ENCODE data around the gene DEDD2. TPM values are rescaled to one million over a fixed set of nuclear protein-coding genes. Genes with fewer than 3 reads are reported as not detected.
"Not testable (repeated sequence)": the region's sequence is repeated elsewhere in the genome, so short reads cannot be mapped to it uniquely, and the experiment has no call there.

Gene DEDD2, protein sequence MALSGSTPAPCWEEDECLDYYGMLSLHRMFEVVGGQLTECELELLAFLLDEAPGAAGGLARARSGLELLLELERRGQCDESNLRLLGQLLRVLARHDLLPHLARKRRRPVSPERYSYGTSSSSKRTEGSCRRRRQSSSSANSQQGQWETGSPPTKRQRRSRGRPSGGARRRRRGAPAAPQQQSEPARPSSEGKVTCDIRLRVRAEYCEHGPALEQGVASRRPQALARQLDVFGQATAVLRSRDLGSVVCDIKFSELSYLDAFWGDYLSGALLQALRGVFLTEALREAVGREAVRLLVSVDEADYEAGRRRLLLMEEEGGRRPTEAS
- 21.8 TPM for total RNA-seq

DNA sequence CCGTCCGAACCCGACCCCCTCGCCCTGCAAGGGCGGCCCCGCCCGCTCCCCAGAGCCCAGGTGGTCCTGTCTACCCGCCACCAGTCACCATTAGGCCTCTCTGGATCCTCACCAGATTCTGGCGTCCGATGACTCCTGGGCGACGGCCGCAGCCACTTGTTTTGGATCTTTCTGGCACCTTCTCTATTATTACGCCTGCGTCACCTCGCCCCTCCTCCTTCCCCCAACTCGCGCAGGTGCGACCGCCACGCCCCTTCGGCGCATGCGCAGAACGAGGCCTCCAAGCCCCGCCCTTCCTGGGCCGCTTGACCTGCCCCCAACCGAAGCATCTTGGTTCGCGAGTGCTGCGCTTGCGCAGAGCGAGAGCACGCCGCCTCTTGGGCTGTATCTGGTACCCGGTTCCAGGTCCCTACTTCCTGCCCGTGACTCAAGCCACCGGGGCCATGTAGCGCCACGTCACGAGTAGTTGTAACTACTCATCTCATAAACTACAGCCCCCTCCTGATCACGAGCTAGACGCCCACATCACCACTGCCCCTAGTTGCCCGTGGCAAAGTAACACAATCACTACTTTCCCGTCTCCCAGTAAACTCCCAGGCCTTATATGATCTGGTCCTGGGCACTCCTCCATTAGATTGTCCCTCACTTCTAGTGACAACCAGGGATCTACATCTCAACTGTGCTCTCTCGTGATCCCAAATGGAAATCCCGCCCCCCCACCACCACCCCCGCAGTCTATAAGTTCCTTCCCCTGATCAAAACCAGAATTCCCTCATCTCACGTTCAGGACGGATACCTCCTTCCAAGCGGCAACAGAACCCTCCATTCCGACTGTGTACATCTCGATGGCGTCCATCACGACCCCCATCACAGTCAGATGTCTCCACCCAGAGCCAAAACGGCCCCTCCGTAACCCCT is at the start of gene DEDD2:
TSS of gene DEDD2 (minus strand) at position 158 of the 918 bp plus-strand sequence. CDS start 670 bp downstream, outside the sequence.
- intact Hi-C loops (cut with DNase I): no loop called here
- peak; percentile 99 for DNase-seq (ENCODE audit: low spot score)
- ATAC-seq: peak; percentile 91

DNA sequence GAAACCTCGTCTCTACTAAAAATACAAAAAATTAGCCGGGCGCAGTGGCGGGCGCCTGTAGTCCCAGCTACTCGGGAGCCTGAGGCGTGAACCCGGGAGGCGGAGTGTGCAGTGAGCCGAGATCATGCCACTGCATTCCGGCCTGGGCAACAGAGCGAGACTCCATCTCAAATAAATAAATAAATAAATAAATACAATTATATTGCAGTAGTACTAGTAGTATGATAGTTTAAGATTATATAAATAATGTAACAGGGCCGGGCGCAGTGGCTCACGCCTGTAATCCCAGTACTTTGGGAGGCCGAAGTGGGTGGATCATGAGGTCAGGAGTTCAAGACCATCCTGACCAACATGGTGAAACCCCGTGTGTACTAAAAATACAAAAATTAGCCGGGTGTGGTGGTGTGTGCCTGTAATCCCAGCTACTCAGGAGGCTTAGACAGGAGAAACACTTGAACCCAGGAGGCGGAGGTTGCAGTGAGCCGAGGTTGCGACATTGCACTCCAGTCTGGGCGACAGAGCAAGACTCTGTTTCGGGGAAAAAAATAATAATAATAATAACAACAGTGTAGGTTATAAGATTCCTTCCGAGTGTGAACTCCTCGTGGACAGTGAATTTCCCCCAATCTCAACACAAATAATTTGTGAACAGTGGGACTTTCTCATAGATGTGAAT is 49.6 kb upstream of the DEDD2 start:
- ATAC-seq; intact Hi-C loops (cut with DNase I); DNase-seq (ENCODE audit: low spot score): not testable (repeated sequence)

DNA sequence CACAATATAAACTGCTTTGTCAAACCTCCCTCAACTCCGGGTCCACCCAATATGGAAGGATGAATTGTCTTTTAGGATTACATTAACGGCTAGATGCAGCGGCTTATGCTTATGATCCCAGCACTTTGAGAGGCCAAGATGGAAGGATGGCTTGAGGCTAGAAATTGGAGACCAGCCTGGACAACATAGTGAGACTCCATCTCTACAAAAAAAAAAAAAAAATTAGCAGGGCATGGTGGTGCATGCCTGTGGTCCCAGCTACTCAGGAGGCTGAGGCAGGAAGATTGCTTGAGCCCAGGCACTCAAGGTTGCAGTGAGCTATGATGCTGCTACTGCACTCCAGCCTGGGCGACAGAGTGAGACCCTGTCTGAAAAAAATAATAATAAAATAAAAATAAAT is 48.6 kb upstream of the DEDD2 start:
- DNase-seq (ENCODE audit: low spot score); ATAC-seq; intact Hi-C loops (cut with DNase I): not testable (repeated sequence)

DNA sequence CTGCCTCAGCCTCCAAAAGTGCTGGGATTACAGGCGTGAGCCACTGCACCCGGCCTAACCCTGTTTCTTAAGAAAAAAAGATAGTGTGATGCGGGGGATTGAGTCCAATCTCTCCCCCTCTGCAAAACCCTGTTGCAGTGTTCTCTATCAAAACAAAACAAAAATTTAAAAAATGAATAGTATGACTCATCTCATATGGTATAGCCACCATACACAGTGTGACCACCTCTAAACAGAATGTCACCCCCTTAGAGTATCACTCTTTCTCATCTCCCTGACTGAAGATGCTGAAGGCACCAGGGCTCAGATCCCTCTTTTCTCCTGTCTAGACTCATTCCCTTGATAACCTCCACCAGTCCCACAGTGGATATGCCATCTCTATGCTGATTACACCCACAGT is 44.3 kb upstream of the DEDD2 start:
- DNase-seq (ENCODE audit: low spot score) (no peak), ATAC-seq (no peak)
- intact Hi-C loops (cut with DNase I): no loop called here

DNA sequence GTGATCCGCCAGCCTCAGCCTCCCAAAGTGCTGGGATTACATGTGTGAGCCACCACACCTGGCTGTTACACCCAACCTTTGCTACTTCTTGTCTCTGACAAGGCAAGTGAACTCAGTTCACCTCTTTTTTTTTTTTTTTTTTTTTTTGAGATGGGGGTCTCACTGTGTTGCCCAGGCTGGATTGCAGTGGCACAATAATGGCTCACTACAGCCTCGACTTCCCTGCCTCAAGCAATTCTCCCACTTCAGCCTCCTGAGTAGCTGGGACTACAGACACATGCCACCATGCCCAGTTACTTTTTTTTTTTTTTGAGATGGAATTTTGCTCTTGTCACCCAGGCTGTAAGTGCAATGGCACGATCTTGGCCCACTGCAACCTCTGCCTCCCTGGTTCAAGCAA is 40.4 kb upstream of the DEDD2 start:
- intact Hi-C loops (cut with DNase I); ATAC-seq; DNase-seq (ENCODE audit: low spot score): not testable (repeated sequence)

DNA sequence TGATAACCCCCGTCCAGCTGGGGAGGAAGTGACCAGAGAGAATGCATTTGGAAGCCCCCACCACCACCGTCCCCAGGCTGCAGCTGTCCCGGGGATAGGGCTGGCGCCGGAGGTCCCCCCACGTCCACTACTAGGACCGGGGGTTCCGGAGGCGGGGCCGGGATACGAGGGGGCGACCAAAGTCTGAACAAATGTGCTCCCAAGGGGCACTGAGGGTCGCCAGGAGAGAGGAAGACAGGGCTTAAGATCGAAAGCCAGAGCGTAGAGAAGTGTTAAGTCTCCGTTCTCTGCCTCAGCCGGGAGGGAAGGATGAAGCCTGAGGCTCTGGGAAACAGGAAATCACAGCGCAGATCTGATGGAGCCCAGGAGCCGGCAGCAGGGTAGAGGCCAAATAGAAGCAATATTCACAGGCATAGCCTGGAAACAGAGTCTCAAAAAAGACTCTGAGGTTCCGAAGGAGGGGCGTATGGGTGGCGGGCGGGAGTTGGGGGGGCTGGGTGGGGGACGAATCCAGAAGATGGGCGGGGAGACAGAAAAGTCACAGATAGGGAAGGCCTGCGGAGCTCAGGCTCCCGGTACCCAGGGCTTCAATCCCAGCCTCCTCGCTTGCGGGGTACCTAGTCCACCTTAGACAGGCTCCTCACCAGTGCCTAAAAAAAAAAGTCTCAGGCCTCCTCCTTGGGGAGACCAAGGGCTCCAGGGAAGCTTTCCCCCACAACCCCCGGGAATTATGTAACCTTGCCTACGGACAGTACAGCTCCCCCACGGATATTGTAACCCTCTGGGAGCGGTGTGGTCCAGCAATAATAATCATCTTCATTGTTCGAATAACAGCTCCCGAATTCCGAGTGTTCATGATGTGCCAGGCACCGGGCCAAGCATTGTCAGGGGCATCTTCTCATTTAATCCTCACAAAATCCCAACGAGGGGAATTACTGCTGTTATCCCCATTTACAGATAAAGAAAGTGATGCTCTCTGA is 38.6 kb upstream of the DEDD2 start:
- peak; percentile 24 for ATAC-seq
- peak; percentile 82 for DNase-seq (ENCODE audit: low spot score)
- intact Hi-C loops (cut with DNase I): no loop called here

DNA sequence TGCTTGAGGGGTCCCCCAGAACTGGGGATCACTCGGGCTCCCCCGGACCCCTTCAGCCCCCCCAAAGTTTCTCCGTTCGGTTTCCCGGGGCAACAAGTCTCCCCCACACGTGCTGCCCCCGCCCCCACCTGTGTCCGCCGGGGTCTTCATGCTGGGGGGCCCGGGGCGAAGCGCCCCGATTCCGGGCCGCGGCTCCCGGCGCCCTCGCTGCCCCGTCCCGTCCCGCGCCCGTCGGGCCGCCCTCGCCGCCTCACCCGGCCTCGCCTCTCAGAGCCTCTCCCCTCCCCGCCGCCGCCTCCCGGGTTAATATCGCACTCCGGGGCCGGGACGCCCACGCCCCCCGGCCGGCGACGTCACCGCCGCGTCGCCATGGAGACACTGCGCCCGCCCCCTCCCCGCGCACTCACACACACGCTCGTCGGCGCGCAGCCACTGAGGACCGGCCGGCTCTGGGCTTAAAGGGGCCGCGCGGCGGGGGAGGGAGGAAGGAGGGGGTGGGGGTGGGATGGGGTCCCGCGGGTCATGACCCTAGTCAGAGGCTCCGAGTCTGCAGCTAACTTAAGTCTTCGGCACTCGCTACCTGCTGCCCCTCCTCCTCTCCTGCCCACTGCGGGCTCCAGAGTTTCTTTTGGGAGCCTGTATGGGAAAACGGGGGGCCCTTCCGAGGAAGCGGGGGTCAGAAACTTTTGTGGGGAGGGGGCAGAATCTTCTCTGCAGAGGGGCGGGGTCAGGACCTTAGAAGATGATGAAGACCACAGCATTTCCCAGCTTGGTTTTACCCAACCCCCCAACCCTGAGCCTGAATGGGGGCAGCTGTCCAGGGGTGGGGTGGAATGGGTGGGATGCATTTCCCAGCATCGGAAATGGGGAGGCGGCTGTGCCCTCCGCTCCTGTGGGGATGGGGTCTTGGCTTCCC is 37.6 kb upstream of the DEDD2 start, which contains the start of gene ERF:
TSS of gene ERF (minus strand) at position 279 of the 916 bp plus-strand sequence. CDS start at position 150, 129 bp downstream.
- intact Hi-C loops (cut with DNase I): no loop called here
- DNase-seq (ENCODE audit: low spot score): peak; percentile 97
- peak; percentile 86 for ATAC-seq

DNA sequence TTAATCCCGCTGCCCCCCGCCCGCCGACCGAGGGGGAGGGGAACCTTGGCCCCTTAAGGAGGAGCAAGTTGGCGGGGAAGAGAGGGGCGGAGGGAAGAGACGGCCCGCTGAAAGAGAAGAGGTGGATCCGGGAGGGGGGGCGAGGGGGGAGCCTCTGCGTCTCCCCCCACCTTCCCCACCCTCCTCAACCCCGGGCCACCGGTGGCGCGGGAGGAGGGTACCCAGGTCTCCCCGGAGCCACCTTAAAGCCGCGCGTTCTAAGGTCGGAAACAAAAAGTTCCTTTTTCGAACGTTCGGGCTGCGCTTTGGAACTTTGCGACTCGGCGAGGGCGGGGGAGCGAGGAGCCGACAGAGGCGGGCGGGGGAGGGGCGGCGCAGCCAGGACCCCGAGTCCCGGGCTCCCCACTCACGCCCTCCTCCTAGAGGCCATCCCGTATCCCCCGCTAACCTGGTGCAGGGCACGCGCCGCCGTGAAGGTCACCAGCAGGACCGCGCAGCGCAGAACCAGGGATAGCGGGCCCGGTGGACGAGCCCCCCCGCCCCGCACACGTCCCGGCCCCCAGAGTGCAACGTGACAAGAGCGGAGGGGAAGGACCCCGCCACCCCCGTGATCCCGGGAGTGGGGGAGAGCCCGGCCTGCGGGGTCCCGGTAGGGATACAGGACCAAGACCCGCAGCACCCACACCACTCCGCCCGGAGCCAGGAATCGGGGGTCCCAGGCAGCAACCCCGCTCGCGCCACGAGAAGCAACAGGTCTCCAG is 36.8 kb upstream of the DEDD2 start:
- DNase-seq (ENCODE audit: low spot score): peak; percentile 88
- ATAC-seq: peak; percentile 34
- intact Hi-C loops (cut with DNase I): no loop called here

DNA sequence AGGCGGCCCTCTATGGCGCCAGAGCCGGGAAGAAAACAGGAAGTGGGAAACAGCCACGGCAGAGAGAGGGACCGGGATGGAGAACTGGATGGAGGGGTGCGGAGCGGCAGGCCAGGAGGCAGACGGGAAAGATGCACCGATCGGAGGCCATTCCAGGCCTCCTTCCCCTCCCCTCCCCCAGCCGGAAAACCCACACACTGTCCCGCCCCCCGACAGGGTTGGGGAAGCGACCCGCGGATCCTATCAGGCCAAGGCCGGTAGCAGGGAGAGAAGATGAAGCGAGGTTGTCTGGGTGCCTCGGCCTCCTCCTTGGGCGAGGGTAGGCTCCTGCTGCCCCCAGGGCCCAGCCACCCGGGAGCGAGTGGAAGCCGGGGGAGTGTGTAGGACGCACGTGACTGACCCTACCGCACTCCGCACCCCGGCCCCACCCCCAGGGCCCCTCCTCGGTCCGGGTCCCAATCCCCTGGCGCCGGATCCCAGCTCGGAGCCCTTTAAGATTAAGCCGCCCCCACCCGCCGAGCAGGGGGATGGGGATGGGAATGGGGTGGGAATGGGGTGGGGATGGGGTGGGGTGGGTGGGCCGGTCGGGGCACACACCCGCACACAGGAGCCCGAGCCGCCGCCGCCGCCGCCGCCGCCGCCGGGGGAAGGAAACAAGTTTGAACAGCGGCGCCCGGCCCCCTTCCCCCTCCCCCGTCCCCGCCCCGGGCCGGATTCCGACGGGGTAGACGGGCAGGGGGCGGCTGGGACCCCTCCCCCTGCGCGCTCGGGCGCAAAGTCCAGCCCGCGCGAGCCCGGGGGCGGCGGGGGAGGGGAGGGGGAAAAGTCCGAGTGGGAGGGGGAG is 36.0 kb upstream of the DEDD2 start:
- ATAC-seq: peak; percentile 21
- intact Hi-C loops (cut with DNase I): no loop called here
- peak; percentile 86 for DNase-seq (ENCODE audit: low spot score)

DNA sequence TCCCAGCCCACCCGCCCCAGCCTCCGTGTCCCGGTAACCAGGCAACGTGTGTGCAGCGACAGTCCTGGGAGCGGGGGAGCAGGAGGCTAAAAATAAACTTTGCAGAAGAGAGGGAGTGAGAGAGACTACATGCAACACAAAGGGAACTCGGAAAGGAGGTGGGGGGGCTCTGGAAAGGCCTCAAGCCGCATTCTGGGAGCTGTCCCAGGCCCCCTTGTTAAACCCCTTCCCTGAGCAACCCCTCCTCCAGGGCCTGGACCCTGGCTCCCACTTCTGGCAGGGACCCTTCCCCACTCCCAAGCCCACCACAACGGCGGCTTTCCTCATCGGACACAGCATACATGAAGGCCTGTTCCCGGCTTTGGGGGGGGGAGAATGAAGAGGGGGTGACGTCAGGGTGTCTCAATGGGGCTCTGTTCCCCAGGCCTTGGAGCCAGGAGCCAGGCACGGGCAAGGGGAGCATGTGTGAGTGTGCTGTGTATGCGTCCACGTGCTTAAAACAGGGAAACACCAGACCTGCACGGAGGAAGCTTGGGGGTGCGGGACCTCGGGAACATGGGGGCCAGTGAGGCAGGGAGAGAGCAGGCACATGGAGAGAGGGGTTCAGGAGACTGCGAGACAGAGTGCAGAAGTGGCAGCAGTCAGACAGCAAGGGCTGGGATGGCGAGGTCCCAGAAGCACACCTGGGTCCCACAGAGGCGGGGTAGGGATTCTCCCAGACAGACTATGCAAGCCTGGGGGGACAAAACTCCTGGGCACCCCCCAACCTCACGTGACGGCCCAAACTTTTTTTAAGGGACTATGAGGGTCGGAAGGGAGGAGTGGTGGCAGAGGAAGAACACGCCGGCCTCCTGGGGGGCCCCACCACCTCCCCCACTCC is 35.1 kb upstream of the DEDD2 start:
- DNase-seq (ENCODE audit: low spot score) (peak; percentile 81), ATAC-seq (peak; percentile 27)
- intact Hi-C loops (cut with DNase I): no loop called here

DNA sequence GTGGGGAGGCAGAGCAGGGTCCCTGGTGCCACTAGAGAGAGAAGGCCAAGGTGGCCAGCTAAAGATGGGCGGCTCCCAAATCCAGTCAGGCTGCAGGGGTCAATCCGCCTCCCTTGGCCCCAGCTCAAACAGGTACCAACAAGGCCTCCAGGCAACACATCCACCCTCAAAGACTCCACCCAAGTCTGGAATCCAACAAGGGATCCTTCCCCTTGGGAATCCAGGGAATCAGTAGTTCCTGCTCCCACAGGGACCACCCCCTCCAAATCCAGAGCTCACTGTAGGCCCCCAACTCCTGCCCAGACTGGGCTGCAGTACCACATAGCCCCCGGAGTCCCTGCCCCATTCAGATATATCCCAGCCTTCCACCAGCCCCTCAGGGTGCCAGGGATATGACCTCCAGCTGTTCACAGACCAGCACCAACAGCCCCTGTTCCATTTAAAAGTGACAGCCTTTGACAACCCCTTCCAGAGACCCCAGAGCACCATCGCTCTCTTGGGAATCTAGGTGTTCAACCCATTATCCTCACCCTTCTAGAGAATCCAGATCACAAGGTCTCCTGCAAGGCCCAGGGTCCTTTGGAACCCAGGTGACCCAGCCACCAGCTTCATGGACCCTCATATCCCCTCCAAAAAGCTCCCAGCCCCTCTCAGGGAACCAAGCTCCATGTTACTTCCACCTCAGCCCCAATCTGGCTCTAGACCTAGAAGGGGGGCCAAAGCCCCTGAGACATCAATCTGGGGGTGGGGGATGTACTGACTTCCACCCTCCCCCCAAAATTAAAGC is 34.3 kb upstream of the DEDD2 start:
- ATAC-seq: no peak
- intact Hi-C loops (cut with DNase I): no loop called here
- DNase-seq (ENCODE audit: low spot score): no peak

DNA sequence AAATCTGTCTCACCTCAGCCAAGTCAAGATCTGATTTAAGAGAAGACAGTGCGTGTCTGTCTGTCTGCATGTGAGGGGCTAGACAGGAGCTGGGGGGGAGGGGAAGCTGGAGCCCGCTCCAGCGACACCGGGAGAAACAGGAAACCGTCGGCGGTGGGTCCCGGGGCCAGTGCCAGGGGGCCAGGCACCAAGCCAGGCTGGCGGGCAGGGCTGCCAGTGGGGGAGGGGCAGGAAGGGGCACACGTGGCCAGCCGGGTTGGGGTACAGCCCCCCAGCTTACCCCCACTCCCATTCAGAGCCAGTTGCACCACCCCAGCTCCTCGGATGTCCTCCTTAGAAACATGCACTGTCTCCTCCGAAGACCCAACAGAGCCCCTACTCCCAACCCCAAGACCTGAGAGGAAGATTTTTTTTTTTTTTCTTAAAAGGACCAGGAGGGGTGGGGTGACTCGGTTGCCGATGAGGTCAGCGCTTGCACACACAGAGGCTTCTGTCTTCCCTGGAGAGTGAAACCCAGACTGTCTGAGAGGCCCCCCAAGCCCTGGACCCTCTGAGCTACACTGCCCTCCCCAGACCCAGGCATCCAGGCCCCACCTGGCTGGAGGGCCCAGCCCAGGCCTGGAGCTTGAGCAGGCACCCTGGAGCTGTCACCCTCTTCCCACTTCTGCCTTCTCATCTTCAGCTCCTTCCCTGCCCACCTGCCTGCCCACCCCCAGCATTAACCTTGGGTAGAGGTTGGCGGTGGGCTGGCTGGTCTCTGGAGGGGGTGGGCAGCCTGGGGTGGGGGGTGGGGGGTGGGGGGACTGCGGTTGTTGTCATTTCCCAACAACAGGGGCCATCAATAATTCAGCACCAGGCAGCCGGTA is 33.4 kb upstream of the DEDD2 start:
- DNase-seq (ENCODE audit: low spot score) (peak; percentile 77), ATAC-seq (no peak)
- intact Hi-C loops (cut with DNase I): no loop called here

DNA sequence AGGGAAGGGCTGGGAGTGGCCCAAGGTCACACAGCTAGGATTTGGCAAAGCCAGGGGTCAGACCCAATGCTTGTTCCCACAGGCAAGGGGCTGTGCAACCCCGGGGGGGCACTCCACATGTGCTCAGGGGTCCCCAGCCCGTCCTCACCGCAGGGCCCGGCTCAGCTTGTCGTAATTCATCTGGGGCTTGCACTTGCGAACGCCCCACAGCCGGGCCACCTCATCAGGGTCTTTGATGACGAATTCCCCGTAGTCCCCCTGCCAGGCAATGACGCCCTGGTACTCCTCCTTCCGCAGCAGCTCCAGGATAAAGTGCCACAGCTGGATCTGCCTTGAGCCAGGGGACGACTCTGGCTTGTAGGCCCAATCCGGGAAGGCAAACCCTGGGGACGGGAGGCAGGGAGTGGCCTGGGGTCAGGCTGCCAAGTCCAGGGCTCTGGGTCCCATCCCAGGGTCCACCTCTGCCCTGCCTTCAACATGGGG is 32.7 kb upstream of the DEDD2 start:
- no peak for ATAC-seq
- intact Hi-C loops (cut with DNase I): no loop called here
- no peak for DNase-seq (ENCODE audit: low spot score)
